ENCODE data around the gene CCDC70. TPM values are rescaled to one million over a fixed set of nuclear protein-coding genes. Genes with fewer than 3 reads are reported as not detected.

The CCDC70 gene
- not detected for total RNA-seq

GRCh38 chr13:51861723-51862300 lies at the start of gene CCDC70:
TSS of gene CCDC70 (plus strand) at chr13:51861969. CDS start at chr13:51865412, 3,443 bp downstream.

GRCh38 chr13:51844862-51845573 lies 16.8 kb upstream of the CCDC70 start, which contains the start of gene TMEM272:
TSS of gene TMEM272 (minus strand) at chr13:51845177. CDS start at chr13:51838530, 6,647 bp downstream.

Other genes with a start within 250 kb of the CCDC70 start
- gene DHRS12, start 57.8 kb upstream of the CCDC70 start, total RNA-seq, result 11.0 TPM
- gene TMEM272, start 16.8 kb upstream of the CCDC70 start, total RNA-seq, result 1.9 TPM
- 32.2 TPM for gene ATP7B, start 149.5 kb downstream of the CCDC70 start, total RNA-seq
- gene ALG11, start 150.4 kb downstream of the CCDC70 start, total RNA-seq, result 34.1 TPM
- gene UTP14C, start 162.7 kb downstream of the CCDC70 start, total RNA-seq, result 24.1 TPM

All from parietal lobe (tissue), 1 donor.